Mesenchymal stem cell (in vitro differentiated cells and primary cell): ENCODE results near the gene RPL27A.

ENCODE experiments used
- DNase-seq: peaks from one replicate; pipeline ENCODE4 v3.0.0-alpha.2; 2013
- H2AFZ ChIP-seq: one replicate; pipeline ENCODE4 v1.6.1; 2013; ENCODE audit warnings: low read depth, mild to moderate bottlenecking, control low read depth, inconsistent platforms, low read length, moderate library complexity
- H2AK5ac ChIP-seq: 2 replicates; pipeline ENCODE4 v1.6.1; 2013; ENCODE audit warnings: low read length, moderate library complexity, mild to moderate bottlenecking, inconsistent platforms; ENCODE audit not compliant: severe bottlenecking
- H2BK120ac ChIP-seq: one replicate; pipeline ENCODE4 v1.6.1; 2013; ENCODE audit warnings: low read depth, mild to moderate bottlenecking, inconsistent platforms, low read length, moderate library complexity
- H2BK12ac ChIP-seq, 2 experiments: one replicate each; pipeline ENCODE4 v1.6.1; 2013; ENCODE audit warnings: inconsistent platforms in 2 of 2, low read length in 2 of 2, mild to moderate bottlenecking in 2 of 2, moderate library complexity in 2 of 2, control low read depth in 1 of 2
- H2BK15ac ChIP-seq: one replicate; pipeline ENCODE4 v1.6.1; 2013; ENCODE audit warnings: mild to moderate bottlenecking, low read depth, inconsistent platforms; ENCODE audit not compliant: poor library complexity, severe bottlenecking
- H2BK5ac ChIP-seq: 2 replicates; pipeline ENCODE4 v1.6.1; 2013; ENCODE audit warnings: low read depth, mild to moderate bottlenecking, low read length, control low read depth, inconsistent platforms; ENCODE audit not compliant: poor library complexity, severe bottlenecking
- H3K14ac ChIP-seq, 2 experiments: one replicate each; pipeline ENCODE4 v1.6.1; 2013; ENCODE audit warnings: inconsistent platforms in 2 of 2, low read length in 2 of 2, control low read depth in 1 of 2, mild to moderate bottlenecking in 1 of 2, moderate library complexity in 1 of 2
- H3K18ac ChIP-seq, 2 experiments: one replicate each; pipeline ENCODE4 v1.6.1; 2013; ENCODE audit warnings: inconsistent platforms in 2 of 2, low read length in 2 of 2, control low read depth in 1 of 2, low read depth in 1 of 2, mild to moderate bottlenecking in 1 of 2
- H3K23ac ChIP-seq, 2 experiments: one replicate each; pipeline ENCODE4 v1.6.1; 2013; ENCODE audit warnings: inconsistent platforms in 2 of 2, low read length in 2 of 2, mild to moderate bottlenecking in 2 of 2, moderate library complexity in 2 of 2, control low read depth in 1 of 2
- H3K27ac ChIP-seq: 2 replicates; pipeline ENCODE4 v1.5.1; 2013; ENCODE audit warnings: mild to moderate bottlenecking, moderate library complexity, low read length, control low read depth, inconsistent platforms; ENCODE audit not compliant: poor library complexity, severe bottlenecking
- H3K27me3 ChIP-seq, 2 experiments: 2 replicates each; pipeline versions ENCODE4 v1.6.1 to v1.7.0; 2013; ENCODE audit warnings: low read length in 2 of 2, mild to moderate bottlenecking in 2 of 2, moderate library complexity in 2 of 2, control low read depth in 1 of 2, inconsistent platforms in 1 of 2; ENCODE audit not compliant: control insufficient read depth in 1 of 2, insufficient read depth in 1 of 2
- H3K36me3 ChIP-seq, 2 experiments: 2 replicates each; pipeline versions ENCODE4 v1.6.1 to v1.7.0; 2013; ENCODE audit warnings: low read length in 2 of 2, control low read depth in 1 of 2, inconsistent platforms in 1 of 2, low read depth in 1 of 2, mild to moderate bottlenecking in 1 of 2; ENCODE audit not compliant: insufficient read depth in 2 of 2, control insufficient read depth in 1 of 2
- H3K4ac ChIP-seq, 2 experiments: one replicate each; pipeline ENCODE4 v1.6.1; 2013; ENCODE audit warnings: inconsistent platforms in 2 of 2, low read length in 2 of 2, mild to moderate bottlenecking in 2 of 2, moderate library complexity in 2 of 2, control low read depth in 1 of 2, low read depth in 1 of 2
- H3K4me1 ChIP-seq: 2 replicates; pipeline ENCODE4 v1.6.1; 2013; ENCODE audit warnings: low read depth, low read length, control low read depth; ENCODE audit not compliant: control insufficient read depth, insufficient read depth
- H3K4me2 ChIP-seq: 2 replicates; pipeline ENCODE4 v1.6.1; 2013; ENCODE audit warnings: low read length, mild to moderate bottlenecking, inconsistent platforms; ENCODE audit not compliant: poor library complexity, severe bottlenecking
- H3K4me3 ChIP-seq, 2 experiments: 2 replicates each; pipeline versions ENCODE4 v1.5.1 to v1.7.0; 2013; ENCODE audit warnings: low read length in 2 of 2, mild to moderate bottlenecking in 2 of 2, control low read depth in 1 of 2, low read depth in 1 of 2; ENCODE audit not compliant: insufficient read depth in 1 of 2
- H3K79me1 ChIP-seq: replicated peaks from 2 replicates; pipeline ENCODE4 v1.6.1; 2013; ENCODE audit warnings: mild to moderate bottlenecking, control low read depth, low read length, inconsistent platforms; ENCODE audit not compliant: poor library complexity, severe bottlenecking
- H3K9ac ChIP-seq: 2 replicates; pipeline ENCODE4 v1.7.0; 2013; ENCODE audit warnings: mild to moderate bottlenecking, low read length, moderate library complexity
- H3K9me3 ChIP-seq: 2 replicates; pipeline ENCODE4 v1.7.0; 2013; ENCODE audit warnings: mild to moderate bottlenecking, low read length; ENCODE audit not compliant: control insufficient read depth
- H4K8ac ChIP-seq: one replicate; pipeline ENCODE4 v1.6.1; 2013; ENCODE audit warnings: inconsistent platforms, mild to moderate bottlenecking, low read length, moderate library complexity
- H4K91ac ChIP-seq: one replicate; pipeline ENCODE4 v1.6.1; 2013; ENCODE audit warnings: mild to moderate bottlenecking, low read length, inconsistent platforms
- WGBS: methylation state at CpG from one replicate; pipeline ENCODE4 v1.1.7; 2013; ENCODE audit warnings: mixed read lengths; 5-methylcytosine and 5-hydroxymethylcytosine counted together

Gene RPL27A

DNA sequence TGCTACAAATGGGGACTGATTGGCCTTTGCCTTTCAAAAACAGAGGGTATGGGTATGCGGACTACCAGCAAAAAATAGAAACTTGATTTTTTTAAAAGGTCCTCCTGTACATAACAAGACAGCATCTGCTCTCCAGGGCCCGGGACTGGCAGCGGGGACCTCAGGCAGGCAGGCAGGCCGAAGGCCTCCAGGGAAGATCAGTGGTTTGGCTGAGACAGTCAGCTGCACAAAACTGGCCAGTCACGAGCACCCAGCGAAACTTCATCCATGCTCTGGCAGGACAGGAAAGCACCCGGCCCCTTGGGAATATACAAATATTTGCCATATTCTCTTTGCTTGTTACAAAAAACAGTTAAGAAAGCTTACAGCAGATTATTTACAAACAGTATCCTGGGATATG, 11.0 kb downstream of the RPL27A start:
- Histone ChIP-seq H3K36me3 (peaks cover 61 to 88% of the 10 kb centered on the region in 2 experiments), H3K4me1 (no peaks in the 10 kb centered on the region), H4K8ac (peak overlapping the region; percentile 28), H3K4ac (no peak overlapping the region), H3K18ac (no peak overlapping the region), H3K27me3 (no peaks in the 10 kb centered on the region), H2BK12ac (no peak overlapping the region), H3K9ac (peak overlapping the region; percentile 58), H3K23ac (peak overlapping the region in 1 of 2 experiments; percentile 41), H3K4me2 (no peak overlapping the region), H2AFZ (no peak overlapping the region), H3K9me3 (no peaks in the 10 kb centered on the region), H3K4me3 (no peak overlapping the region), H4K91ac (no peak overlapping the region), H3K27ac (no peak overlapping the region), H2AK5ac (no peak overlapping the region), H3K79me1 (peaks cover 28% of the 10 kb centered on the region), H2BK15ac (peak overlapping the region; percentile 38), H3K14ac (no peak overlapping the region), H2BK5ac (no peak overlapping the region), H2BK120ac (no peak overlapping the region)
- no peak for DNase-seq
- 96% methylated on average over 4 of the region's 7 CpGs for WGBS

DNA sequence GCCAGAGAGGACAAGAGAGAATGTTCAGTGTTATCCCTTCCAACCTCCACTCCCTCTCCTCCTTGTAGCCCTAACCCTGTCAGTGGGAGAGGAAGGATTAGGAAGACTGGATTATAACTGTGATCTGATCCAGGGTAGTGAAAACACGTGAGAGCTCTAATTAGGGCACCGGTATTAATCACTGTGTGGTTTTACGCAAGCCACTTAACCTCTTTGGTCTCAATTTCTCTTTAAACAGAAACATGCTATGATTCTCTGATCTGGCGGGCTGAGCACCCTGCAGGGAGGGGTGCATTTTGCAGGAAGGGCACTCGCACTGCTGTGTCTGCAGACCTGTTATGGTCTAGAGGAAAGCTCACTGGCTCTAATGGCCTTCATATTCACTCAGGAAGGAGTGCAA, 11.5 kb downstream of the RPL27A start:
- H3K4me3 ChIP-seq = no peak overlapping the region
- H3K9me3 ChIP-seq = no peaks in the 10 kb centered on the region
- H2BK5ac ChIP-seq = no peak overlapping the region
- no peak overlapping the region for H4K91ac ChIP-seq
- H3K14ac ChIP-seq = no peak overlapping the region
- H3K4me2 ChIP-seq = no peak overlapping the region
- H3K4me1 ChIP-seq = peaks cover 5% of the 10 kb centered on the region
- H3K79me1 ChIP-seq = peaks cover 30% of the 10 kb centered on the region
- no peak overlapping the region for H3K27ac ChIP-seq
- peaks cover 67 to 93% of the 10 kb centered on the region in 2 experiments for H3K36me3 ChIP-seq
- H2AFZ ChIP-seq = no peak overlapping the region
- no peak overlapping the region for H3K23ac ChIP-seq
- no peak overlapping the region for H2BK15ac ChIP-seq
- H4K8ac ChIP-seq = no peak overlapping the region
- peak overlapping the region; percentile 58 for H3K9ac ChIP-seq
- no peak for DNase-seq
- no peak overlapping the region for H3K4ac ChIP-seq
- no peak overlapping the region for H2BK120ac ChIP-seq
- no peak overlapping the region for H2AK5ac ChIP-seq
- 90% methylated on average over 5 of the region's 5 CpGs for WGBS
- no peaks in the 10 kb centered on the region for H3K27me3 ChIP-seq
- H2BK12ac ChIP-seq = no peak overlapping the region
- no peak overlapping the region for H3K18ac ChIP-seq

DNA sequence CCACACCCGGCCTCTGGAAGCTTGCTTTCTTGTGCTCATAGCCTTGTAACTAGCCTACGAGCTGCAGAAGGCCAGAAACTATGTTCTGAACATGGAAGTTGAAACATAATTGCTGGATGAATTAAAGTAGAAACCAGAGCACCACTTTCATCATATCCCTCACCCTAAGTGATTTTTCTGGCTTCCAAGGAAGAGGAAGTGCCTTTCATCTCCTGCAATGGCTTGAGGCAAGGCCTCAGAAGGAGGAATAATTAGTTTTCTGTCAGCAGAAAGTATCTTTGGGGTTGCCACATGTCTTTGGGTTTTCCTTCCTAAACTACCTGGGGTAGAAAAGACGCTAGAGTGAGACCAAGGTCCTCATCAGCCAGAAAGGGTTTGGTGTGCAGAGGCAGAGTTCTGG, 14.5 kb downstream of the RPL27A start:
- Histone ChIP-seq H3K4me2 (no peak overlapping the region), H4K91ac (no peak overlapping the region), H3K14ac (no peak overlapping the region), H2BK15ac (no peak overlapping the region), H2BK12ac (no peak overlapping the region), H3K27me3 (no peaks in the 10 kb centered on the region), H2AK5ac (no peak overlapping the region), H3K4ac (no peak overlapping the region), H3K23ac (no peak overlapping the region), H2AFZ (no peak overlapping the region), H3K4me1 (peaks cover 18% of the 10 kb centered on the region), H3K9me3 (no peaks in the 10 kb centered on the region), H4K8ac (no peak overlapping the region), H2BK120ac (no peak overlapping the region), H3K36me3 (peaks cover 83 to 88% of the 10 kb centered on the region in 2 experiments), H2BK5ac (no peak overlapping the region), H3K79me1 (peaks cover 37% of the 10 kb centered on the region), H3K9ac (no peak overlapping the region), H3K18ac (no peak overlapping the region), H3K4me3 (no peak overlapping the region), H3K27ac (no peak overlapping the region)
- 100% methylated on average over 1 of the region's 3 CpGs for WGBS
- no peak for DNase-seq

DNA sequence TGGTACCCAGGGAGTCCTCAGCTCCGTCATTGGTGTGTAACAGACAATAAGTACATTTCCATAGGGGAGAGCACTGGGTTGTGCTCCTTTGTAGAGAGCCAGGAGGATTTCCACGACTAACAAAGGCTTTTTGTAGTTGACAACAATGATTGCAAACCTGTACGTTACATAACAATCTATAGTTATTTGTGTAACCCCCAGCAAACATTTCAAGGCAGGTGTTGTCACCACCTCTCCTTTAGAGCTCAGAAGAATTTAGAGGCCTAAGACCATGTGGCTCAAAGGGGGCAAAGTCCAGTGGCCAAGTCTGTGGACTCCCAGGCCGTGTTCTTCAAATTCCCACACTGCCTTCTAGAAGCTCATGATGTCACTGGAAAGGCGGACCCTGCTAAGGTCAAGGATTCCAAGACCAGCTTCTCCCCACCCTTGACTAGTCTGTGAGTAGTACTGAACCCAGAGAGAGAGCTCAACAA, 15.8 kb downstream of the RPL27A start:
- Histone ChIP-seq H3K23ac (no peak overlapping the region), H3K9me3 (no peaks in the 10 kb centered on the region), H3K18ac (no peak overlapping the region), H3K9ac (no peak overlapping the region), H3K4me1 (peaks cover 18% of the 10 kb centered on the region), H4K91ac (no peak overlapping the region), H3K27me3 (no peaks in the 10 kb centered on the region), H3K14ac (no peak overlapping the region), H2BK120ac (no peak overlapping the region), H3K4me2 (no peak overlapping the region), H3K79me1 (peaks cover 32% of the 10 kb centered on the region), H4K8ac (no peak overlapping the region), H3K4me3 (no peak overlapping the region), H3K27ac (no peak overlapping the region), H2AK5ac (no peak overlapping the region), H2AFZ (no peak overlapping the region), H3K36me3 (peaks cover 83 to 89% of the 10 kb centered on the region in 2 experiments), H2BK12ac (no peak overlapping the region), H2BK15ac (no peak overlapping the region), H3K4ac (no peak overlapping the region), H2BK5ac (no peak overlapping the region)
- DNase-seq = no peak
- 93% methylated on average over 4 of the region's 5 CpGs for WGBS
